Mesendoderm (in vitro differentiated cells): ENCODE measurements around the gene ISY1. TPM values are rescaled to one million over a fixed set of nuclear protein-coding genes. Genes with fewer than 3 reads are reported as not detected.

Experiments
- DNase-seq: peaks from one replicate; pipeline ENCODE4 v3.0.0; 2013
- H2AK5ac ChIP-seq: 2 replicates; pipeline ENCODE4 v1.6.1; 2013; ENCODE audit warnings: low read length, inconsistent platforms
- H2BK120ac ChIP-seq: 2 replicates; pipeline ENCODE4 v1.6.1; 2013; ENCODE audit warnings: low read depth, mild to moderate bottlenecking, low read length, moderate library complexity, mixed read lengths
- H2BK15ac ChIP-seq: replicated peaks from 2 replicates; pipeline ENCODE4 v1.6.1; 2013; ENCODE audit warnings: low read depth, mild to moderate bottlenecking, moderate library complexity
- H2BK5ac ChIP-seq: 2 replicates; pipeline ENCODE4 v1.6.1; 2013; ENCODE audit warnings: low read length, inconsistent platforms
- H3K18ac ChIP-seq: 2 replicates; pipeline ENCODE4 v1.6.1; 2013; ENCODE audit warnings: mild to moderate bottlenecking, low read length, mixed read lengths
- H3K23ac ChIP-seq: one replicate; pipeline ENCODE4 v1.6.1; 2013; ENCODE audit warnings: low read length
- H3K27ac ChIP-seq: 2 replicates; pipeline ENCODE4 v1.5.1; 2013; ENCODE audit warnings: low read depth, mild to moderate bottlenecking, inconsistent platforms, low read length, moderate library complexity
- H3K27me3 ChIP-seq: 2 replicates; pipeline ENCODE4 v1.6.1; 2013; ENCODE audit warnings: low read length, control low read depth, mild to moderate bottlenecking, inconsistent platforms; ENCODE audit not compliant: insufficient read depth, poor library complexity
- H3K36me3 ChIP-seq: 2 replicates; pipeline ENCODE4 v1.6.1; 2013; ENCODE audit warnings: low read length, inconsistent platforms; ENCODE audit not compliant: control insufficient read depth, insufficient read depth
- H3K4ac ChIP-seq: one replicate; pipeline ENCODE4 v1.6.1; 2013; ENCODE audit warnings: low read depth, mild to moderate bottlenecking, low read length, moderate library complexity
- H3K4me1 ChIP-seq: 2 replicates; pipeline ENCODE4 v1.6.1; 2013; ENCODE audit warnings: low read depth, low read length, inconsistent platforms; ENCODE audit not compliant: control insufficient read depth
- H3K4me2 ChIP-seq: 2 replicates; pipeline ENCODE4 v1.6.1; 2013; ENCODE audit warnings: low read length
- H3K4me3 ChIP-seq: 2 replicates; pipeline ENCODE4 v1.5.1; 2013; ENCODE audit warnings: mild to moderate bottlenecking, low read length
- H3K56ac ChIP-seq: one replicate; pipeline ENCODE4 v1.6.1; 2013; ENCODE audit warnings: low read length
- H3K79me1 ChIP-seq: 2 replicates; pipeline ENCODE4 v1.6.1; 2013; ENCODE audit warnings: low read length, inconsistent platforms
- H3K79me2 ChIP-seq: 2 replicates; pipeline ENCODE4 v1.6.1; 2013; ENCODE audit warnings: mild to moderate bottlenecking, low read length; ENCODE audit not compliant: control insufficient read depth, insufficient read depth
- H3K9ac ChIP-seq: 2 replicates; pipeline ENCODE4 v1.6.1; 2013; ENCODE audit warnings: low read length, inconsistent platforms
- H4K5ac ChIP-seq: one replicate; pipeline ENCODE4 v1.6.1; 2013; ENCODE audit warnings: low read length
- H4K8ac ChIP-seq: one replicate; pipeline ENCODE4 v1.6.1; 2013; ENCODE audit warnings: low read depth, mild to moderate bottlenecking, control low read depth, low read length, moderate library complexity
- WGBS: extraction: QIAGEN DNeasy Blood & Tissue Kit; methylation state at CpG from one replicate; pipeline ENCODE4 v1.1.7; 2013; ENCODE audit warnings: low lambda C conversion rate, missing lambda C conversion rate; ENCODE audit not compliant: insufficient coverage; ENCODE audit errors: extremely low coverage; 5-methylcytosine and 5-hydroxymethylcytosine counted together
- polyA plus RNA-seq, 2 experiments: library from polyadenylated mRNA; stranded (reverse); fragments of 200-250 nt; gene quantifications; one replicate each; pipeline ENCODE4 v1.2.3, GENCODE V29; 2013

ISY1 gene
- polyA plus RNA-seq (2013, experiment 1 of 2): 15.1 TPM
- 15.1 TPM for polyA plus RNA-seq (2013, experiment 2 of 2)

DNA sequence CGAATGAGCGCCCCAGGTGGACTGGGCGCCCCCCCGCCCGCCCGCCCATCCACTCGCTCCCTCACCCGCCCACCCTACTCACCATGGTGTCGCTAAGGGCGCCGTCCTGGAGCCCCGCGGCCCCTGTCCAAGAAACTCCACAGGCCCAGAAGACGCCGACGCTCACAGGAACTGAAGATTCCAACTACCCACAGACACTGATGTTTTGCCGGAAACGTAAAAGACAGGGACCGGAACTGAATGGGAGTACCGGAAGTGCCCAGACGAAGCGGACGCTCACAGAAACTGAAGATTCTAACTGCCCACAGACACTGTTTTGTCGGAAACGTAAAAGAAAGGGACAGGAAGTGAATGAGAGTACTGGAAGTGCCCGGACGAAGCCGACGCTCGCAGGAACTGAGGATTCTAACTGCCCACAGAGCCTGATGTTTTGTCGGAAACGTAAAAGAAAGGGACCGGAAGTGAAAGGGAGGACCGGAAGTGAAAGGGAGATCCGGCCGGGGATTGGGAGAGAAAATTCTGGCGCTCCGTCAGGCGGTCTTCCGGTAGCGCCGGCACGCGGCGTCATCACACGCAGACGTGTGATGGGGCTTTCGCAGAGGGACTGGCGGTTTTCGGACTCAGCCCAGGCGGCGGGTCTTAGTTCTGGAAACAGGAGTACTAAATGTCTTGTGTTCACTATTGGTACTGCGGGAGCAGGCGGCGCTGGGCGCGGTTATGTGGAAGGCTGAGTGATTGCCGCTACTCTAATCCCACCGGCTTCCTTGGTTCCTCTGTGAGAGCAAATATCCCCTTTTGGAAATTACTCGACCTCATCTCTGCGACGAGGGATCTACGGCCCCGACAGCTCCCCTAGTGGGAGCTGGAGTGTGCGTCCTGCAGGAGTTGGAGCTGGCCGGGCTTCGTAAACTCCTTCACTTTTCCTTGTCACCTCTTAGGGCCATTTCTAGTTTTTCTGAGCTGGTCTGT lies at the start of gene ISY1:
Gene ISY1 (minus strand): TSS at position 173 of the 969 bp plus-strand sequence. CDS start 88 bp downstream, at position 85.
- peaks cover 2% of the 10 kb centered on the region for H3K27me3 ChIP-seq
- H3K79me2 ChIP-seq: peaks cover 13% of the 10 kb centered on the region
- peak within 1 kb of the TSS; percentile 76 for H4K5ac ChIP-seq
- peak within 1 kb of the TSS; percentile 58 for H4K8ac ChIP-seq
- peak within 1 kb of the TSS; percentile 94 for H3K56ac ChIP-seq
- H2AK5ac ChIP-seq: no peak within 1 kb of the TSS
- peak within 1 kb of the TSS; percentile 84 for H3K9ac ChIP-seq
- H3K4me2 ChIP-seq: peak within 1 kb of the TSS; percentile 86
- peak within 1 kb of the TSS; percentile 75 for H3K4me3 ChIP-seq
- DNase-seq: peak; percentile 98
- no peak within 1 kb of the TSS for H3K23ac ChIP-seq
- no CpG with 5 or more reads among the region's 67 CpGs for whole genome bisulfite sequencing
- H3K4me1 ChIP-seq: no peaks in the 10 kb centered on the region
- H2BK5ac ChIP-seq: peak within 1 kb of the TSS; percentile 69
- peak within 1 kb of the TSS; percentile 94 for H3K27ac ChIP-seq
- no peak within 1 kb of the TSS for H2BK15ac ChIP-seq
- H3K4ac ChIP-seq: peak within 1 kb of the TSS; percentile 90
- peak within 1 kb of the TSS; percentile 43 for H3K18ac ChIP-seq
- peaks cover 6% of the 10 kb centered on the region for H3K79me1 ChIP-seq
- no peaks in the 10 kb centered on the region for H3K36me3 ChIP-seq
- peak within 1 kb of the TSS; percentile 67 for H2BK120ac ChIP-seq

DNA sequence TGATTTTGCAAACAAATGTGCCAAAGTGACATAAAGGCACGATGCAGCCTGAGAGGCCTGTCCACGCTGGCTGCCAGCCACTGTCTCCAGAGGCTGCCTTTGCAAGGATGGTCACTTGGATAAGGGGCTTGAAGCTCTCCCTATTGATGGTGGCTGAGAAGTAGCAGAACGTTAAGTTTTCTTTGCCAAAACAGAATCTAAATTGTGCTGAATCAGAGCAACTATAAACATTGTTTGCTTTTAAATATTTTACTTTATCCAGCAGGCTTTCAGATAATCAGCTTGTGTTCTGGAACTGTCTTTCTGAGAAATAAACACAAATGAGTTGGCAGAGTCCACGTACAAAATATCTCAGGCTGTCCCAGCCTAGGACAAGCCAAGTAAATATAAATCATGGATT lies 46.6 kb upstream of the ISY1 start:
- Histone ChIP-seq H2BK15ac (no peak overlapping the region), H2BK120ac (no peak overlapping the region), H2AK5ac (no peak overlapping the region)

DNA sequence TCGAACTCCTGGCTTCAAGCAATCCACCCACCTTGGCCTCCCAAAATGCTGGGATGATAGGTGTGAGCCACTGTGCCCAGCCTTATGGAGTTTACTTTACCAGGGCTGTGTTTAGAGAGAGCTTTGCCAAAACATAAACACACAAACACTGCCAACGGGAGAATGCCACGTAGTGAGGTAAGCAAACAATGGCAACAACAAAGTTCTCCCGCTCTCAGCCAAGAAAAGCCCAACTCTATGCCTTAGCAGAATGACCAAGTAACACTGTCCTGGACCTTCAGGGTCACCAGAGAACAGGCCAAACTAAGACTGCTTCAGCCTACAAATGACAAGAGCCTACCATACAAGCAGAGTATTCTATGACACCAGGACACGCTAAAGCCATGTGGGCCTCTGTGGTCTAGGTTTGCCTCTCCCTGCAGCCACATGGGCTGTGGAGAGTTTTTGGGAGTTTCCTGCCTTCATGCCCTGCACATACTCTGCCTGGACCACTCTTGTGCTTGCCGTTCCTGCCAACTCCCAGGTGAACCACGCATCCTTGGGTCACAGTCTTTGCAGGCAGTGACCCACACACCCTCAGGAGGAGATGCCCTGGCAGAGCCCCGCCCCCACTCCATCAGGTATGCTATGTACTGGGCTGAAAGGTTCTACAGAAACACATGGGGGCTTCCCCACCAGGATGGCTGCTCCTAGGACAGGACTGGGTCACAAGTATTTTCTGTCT lies 44.4 kb upstream of the ISY1 start:
- no peak overlapping the region for H3K4me3 ChIP-seq
- no peaks in the 10 kb centered on the region for H3K79me2 ChIP-seq
- H3K18ac ChIP-seq: no peak overlapping the region
- no peak overlapping the region for H3K4me2 ChIP-seq
- no peak overlapping the region for H3K27ac ChIP-seq
- no peak overlapping the region for H3K56ac ChIP-seq
- H3K9ac ChIP-seq: no peak overlapping the region
- H3K4me1 ChIP-seq: no peaks in the 10 kb centered on the region
- no peak overlapping the region for H2AK5ac ChIP-seq
- H4K5ac ChIP-seq: no peak overlapping the region
- H3K4ac ChIP-seq: no peak overlapping the region
- H3K27me3 ChIP-seq: no peaks in the 10 kb centered on the region
- H3K79me1 ChIP-seq: no peaks in the 10 kb centered on the region
- no peaks in the 10 kb centered on the region for H3K36me3 ChIP-seq
- no peak overlapping the region for H4K8ac ChIP-seq
- H2BK120ac ChIP-seq: no peak overlapping the region
- no CpG with 5 or more reads among the region's 8 CpGs for WGBS
- no peak overlapping the region for H2BK5ac ChIP-seq
- H2BK15ac ChIP-seq: no peak overlapping the region
- no peak overlapping the region for H3K23ac ChIP-seq
- no peak for DNase-seq

More for the DNA sequence above, 46.6 kb upstream of the ISY1 start:
- no peak overlapping the region for H2BK5ac ChIP-seq
- WGBS: no CpG with 5 or more reads among the region's 4 CpGs
- H3K9ac ChIP-seq: no peak overlapping the region
- no peak overlapping the region for H3K23ac ChIP-seq
- no peaks in the 10 kb centered on the region for H3K79me2 ChIP-seq
- no peak overlapping the region for H4K8ac ChIP-seq
- no peaks in the 10 kb centered on the region for H3K27me3 ChIP-seq
- no peak overlapping the region for H3K4me3 ChIP-seq
- H3K36me3 ChIP-seq: no peaks in the 10 kb centered on the region
- H3K4ac ChIP-seq: no peak overlapping the region
- no peak overlapping the region for H3K18ac ChIP-seq
- no peak for DNase-seq
- no peak overlapping the region for H4K5ac ChIP-seq
- H3K56ac ChIP-seq: no peak overlapping the region
- H3K4me2 ChIP-seq: no peak overlapping the region
- H3K4me1 ChIP-seq: no peaks in the 10 kb centered on the region
- H3K79me1 ChIP-seq: no peaks in the 10 kb centered on the region
- no peak overlapping the region for H3K27ac ChIP-seq

DNA sequence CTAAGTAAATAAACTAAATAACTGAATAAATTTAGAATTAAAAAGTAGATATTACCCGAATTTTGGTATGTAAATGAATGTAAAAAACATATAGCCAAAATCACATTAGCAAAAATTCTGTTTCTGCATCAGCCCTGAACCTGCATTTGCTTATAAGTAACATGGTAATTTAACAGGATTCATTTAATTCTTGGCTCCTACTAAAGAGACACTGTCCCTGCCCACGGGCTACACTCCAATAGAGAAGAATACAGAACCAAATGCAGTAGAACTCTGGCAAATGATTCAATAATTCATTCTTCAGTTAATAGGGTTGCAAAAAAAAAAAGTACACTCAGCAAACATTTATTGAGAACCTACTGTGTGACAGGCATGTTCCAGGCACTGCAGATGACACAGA lies 43.6 kb upstream of the ISY1 start:
- H4K8ac ChIP-seq: no peak overlapping the region
- H3K4ac ChIP-seq: no peak overlapping the region
- DNase-seq: no peak
- no peak overlapping the region for H3K23ac ChIP-seq
- no peak overlapping the region for H3K27ac ChIP-seq
- H3K79me2 ChIP-seq: no peaks in the 10 kb centered on the region
- no peak overlapping the region for H2AK5ac ChIP-seq
- WGBS: no CpG with 5 or more reads among the region's 2 CpGs
- no peak overlapping the region for H2BK5ac ChIP-seq
- H3K56ac ChIP-seq: no peak overlapping the region
- H3K36me3 ChIP-seq: no peaks in the 10 kb centered on the region
- no peak overlapping the region for H4K5ac ChIP-seq
- no peak overlapping the region for H3K9ac ChIP-seq
- H3K4me3 ChIP-seq: no peak overlapping the region
- H3K4me2 ChIP-seq: no peak overlapping the region
- H2BK120ac ChIP-seq: no peak overlapping the region
- no peak overlapping the region for H3K18ac ChIP-seq
- no peaks in the 10 kb centered on the region for H3K27me3 ChIP-seq
- H2BK15ac ChIP-seq: no peak overlapping the region
- H3K79me1 ChIP-seq: no peaks in the 10 kb centered on the region
- no peaks in the 10 kb centered on the region for H3K4me1 ChIP-seq

DNA sequence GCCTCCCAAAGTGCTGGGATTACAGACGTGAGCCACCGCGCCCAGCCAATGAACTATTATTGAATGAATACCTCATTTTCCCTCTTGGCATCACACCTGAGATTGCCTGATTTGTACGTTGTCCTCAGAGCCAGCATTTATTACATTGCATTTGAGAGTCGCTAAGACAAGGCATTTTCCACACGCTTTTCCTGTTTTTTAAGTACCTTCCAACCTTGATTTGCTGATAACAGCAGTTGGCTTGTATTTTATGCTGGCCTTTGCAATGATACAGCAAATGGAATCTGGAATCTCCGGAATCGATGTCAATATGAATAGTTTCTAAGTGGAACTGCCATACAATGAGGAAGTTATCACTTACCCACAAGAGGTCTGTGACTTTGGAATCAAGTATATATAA lies 38.5 kb upstream of the ISY1 start:
- no CpG with 5 or more reads among the region's 8 CpGs for WGBS
- H2BK120ac ChIP-seq: no peak overlapping the region
- no peak overlapping the region for H3K4me2 ChIP-seq

More for the DNA sequence above, 38.5 kb upstream of the ISY1 start:
- H3K56ac ChIP-seq: no peak overlapping the region
- H3K4ac ChIP-seq: no peak overlapping the region
- H2AK5ac ChIP-seq: no peak overlapping the region
- DNase-seq: no peak
- no peak overlapping the region for H3K23ac ChIP-seq
- no peaks in the 10 kb centered on the region for H3K79me1 ChIP-seq
- no peak overlapping the region for H3K4me3 ChIP-seq
- no peak overlapping the region for H2BK5ac ChIP-seq
- H2BK15ac ChIP-seq: no peak overlapping the region
- H3K27ac ChIP-seq: no peak overlapping the region
- no peak overlapping the region for H4K8ac ChIP-seq
- no peak overlapping the region for H3K18ac ChIP-seq
- no peaks in the 10 kb centered on the region for H3K27me3 ChIP-seq
- H3K9ac ChIP-seq: no peak overlapping the region
- H3K79me2 ChIP-seq: no peaks in the 10 kb centered on the region
- no peaks in the 10 kb centered on the region for H3K36me3 ChIP-seq
- no peak overlapping the region for H4K5ac ChIP-seq
- H3K4me1 ChIP-seq: no peaks in the 10 kb centered on the region
